CD14-positive monocyte (primary cell): ENCODE data around the gene BCL3. TPM values are rescaled to one million over a fixed set of nuclear protein-coding genes. Genes with fewer than 3 reads are reported as not detected.

ENCODE experiments used
- DNase-seq, 3 donors: peaks; one replicate each; pipeline ENCODE4 v3.0.0-alpha.2; 2011 to 2022
- H2AFZ ChIP-seq: 2 replicates; pipeline ENCODE4 v1.6.0; 2012; ENCODE audit warnings: mild to moderate bottlenecking, low read depth, low read length, inconsistent platforms; ENCODE audit not compliant: insufficient read depth, poor library complexity, severe bottlenecking
- H3K27ac ChIP-seq, 2 donors: 1 replicate in 1 of 2; 2 replicates in 1 of 2; pipeline ENCODE4 v1.5.1; 2012 to 2013; ENCODE audit warnings: low read length in 2 of 2, control low read depth in 1 of 2, inconsistent platforms in 1 of 2, low read depth in 1 of 2, mild to moderate bottlenecking in 1 of 2
- H3K27me3 ChIP-seq, 2 donors: one replicate each; pipeline versions ENCODE4 v1.6.0 to v1.6.1; 2011 to 2013; ENCODE audit warnings: low read length in 2 of 2; ENCODE audit not compliant: control insufficient read depth in 2 of 2, insufficient read depth in 2 of 2
- H3K36me3 ChIP-seq, 2 donors: replicated peaks in 1 of 2; 1 replicate in 1 of 2; 2 replicates in 1 of 2; pipeline versions ENCODE4 v1.5.1 to v1.6.1; 2012 to 2013; ENCODE audit warnings: low read length in 2 of 2, control low read depth in 1 of 2, inconsistent platforms in 1 of 2, mild to moderate bottlenecking in 1 of 2; ENCODE audit not compliant: insufficient read depth in 2 of 2, control insufficient read depth in 1 of 2
- H3K4me1 ChIP-seq, 2 donors: 1 replicate in 1 of 2; 2 replicates in 1 of 2; pipeline versions ENCODE4 v1.5.1 to v1.6.1; 2012 to 2013; ENCODE audit warnings: low read length in 2 of 2, control low read depth in 1 of 2, inconsistent platforms in 1 of 2, mild to moderate bottlenecking in 1 of 2, moderate library complexity in 1 of 2; ENCODE audit not compliant: insufficient read depth in 2 of 2, control insufficient read depth in 1 of 2
- H3K4me2 ChIP-seq: replicated peaks from 2 replicates; pipeline ENCODE3; 2012; ENCODE audit warnings: low read length, moderate library complexity, mild to moderate bottlenecking; ENCODE audit not compliant: poor library complexity, severe bottlenecking; ENCODE audit errors: extremely low read depth
- H3K4me3 ChIP-seq, 3 experiments: fragments of 200-600 bp in 1 of 3; sonication (generic) in 1 of 3; replicated peaks in 1 of 3; 1 replicate in 2 of 3; 2 replicates in 1 of 3; pipeline ENCODE4 v1.5.1; 2011 to 2013; ENCODE audit warnings: low read length in 3 of 3, mild to moderate bottlenecking in 3 of 3, control low read depth in 2 of 3, low read depth in 2 of 3, inconsistent platforms in 1 of 3, moderate library complexity in 1 of 3
- H3K79me2 ChIP-seq: 2 replicates; pipeline ENCODE4 v1.6.0; 2012; ENCODE audit warnings: mild to moderate bottlenecking, control low read depth, inconsistent platforms, low read length, moderate library complexity; ENCODE audit not compliant: insufficient read depth
- H3K9ac ChIP-seq: 2 replicates; pipeline ENCODE4 v1.6.0; 2017; ENCODE audit warnings: low read length, mild to moderate bottlenecking; ENCODE audit not compliant: insufficient read depth, poor library complexity, severe bottlenecking
- H3K9me3 ChIP-seq, 2 donors: replicated peaks in 1 of 2; 1 replicate in 1 of 2; 2 replicates in 1 of 2; pipeline versions ENCODE4 v1.5.1 to v1.6.1; 2012 to 2013; ENCODE audit warnings: low read length in 2 of 2, control low read depth in 1 of 2; ENCODE audit not compliant: control insufficient read depth in 1 of 2, insufficient read depth in 1 of 2
- H4K20me1 ChIP-seq: 2 replicates; pipeline ENCODE4 v1.6.0; 2012; ENCODE audit warnings: mild to moderate bottlenecking, low read length, control low read depth, moderate library complexity; ENCODE audit not compliant: insufficient read depth
- H3K27ac Mint-ChIP-seq, 7 donors: one replicate each; pipeline ENCODE4 v1.8.0; 2020; ENCODE audit warnings: mild to moderate bottlenecking in 7 of 7, mixed read lengths in 7 of 7, moderate library complexity in 6 of 7, inconsistent platforms in 2 of 7
- H3K27me3 Mint-ChIP-seq, 3 donors: one replicate each; pipeline ENCODE4 v1.8.0; 2021 to 2022; ENCODE audit warnings: low read depth in 3 of 3, mild to moderate bottlenecking in 3 of 3, mixed read lengths in 3 of 3, moderate library complexity in 3 of 3, inconsistent platforms in 1 of 3
- H3K36me3 Mint-ChIP-seq, 2 donors: one replicate each; pipeline ENCODE4 v1.8.0; 2020; ENCODE audit warnings: mixed read lengths in 2 of 2, inconsistent platforms in 1 of 2, mild to moderate bottlenecking in 1 of 2
- H3K4me1 Mint-ChIP-seq: one replicate; pipeline ENCODE4 v1.8.0; 2020; ENCODE audit warnings: mild to moderate bottlenecking, mixed read lengths
- H3K4me3 Mint-ChIP-seq, 2 donors: one replicate each; pipeline ENCODE4 v1.8.0; 2020; ENCODE audit warnings: mild to moderate bottlenecking in 2 of 2, mixed read lengths in 2 of 2, moderate library complexity in 1 of 2
- H3K9me3 Mint-ChIP-seq, 7 donors: one replicate each; pipeline ENCODE4 v1.8.0; 2020 to 2022; ENCODE audit warnings: mixed read lengths in 7 of 7, mild to moderate bottlenecking in 6 of 7, moderate library complexity in 6 of 7, inconsistent platforms in 2 of 7
- WGBS: methylation state at CpG from one replicate; pipeline ENCODE4 v1.1.5; 2013; ENCODE audit warnings: missing lambda C conversion rate; ENCODE audit not compliant: insufficient coverage; 5-methylcytosine and 5-hydroxymethylcytosine counted together
- intact Hi-C, 2 donors: fragments of 100-400 bp; cut with micrococcal nuclease; formaldehyde crosslinking; loops; one replicate each; pipeline versions ENCODE4 v1.15.0 to v1.15.1; 2023
- polyA plus RNA-seq, 3 donors: library from polyadenylated mRNA; depleted of rRNA in 1 of 3; unstranded in 2 of 3; stranded (reverse) in 1 of 3; fragments of 300-500 nt in 2 of 3; fragments of >200 nt in 1 of 3; fragmentation: Illumina TruSeq in 2 of 3; gene quantifications; 1 replicate in 2 of 3; 2 replicates in 1 of 3; pipeline ENCODE4 v1.2.3, GENCODE V29; 2012 to 2021
- TF ChIP-seq, protein P1 (sequence below): fragments of 200-600 bp; IDR thresholded peaks from one replicate; pipeline ENCODE4 v1.8.0; 2022; ENCODE audit warnings: antibody characterized with exemption, mild to moderate bottlenecking

The BCL3 gene
- polyA plus RNA-seq, 3 donors = 18.7 to 160 (median 23.1) TPM

DNA sequence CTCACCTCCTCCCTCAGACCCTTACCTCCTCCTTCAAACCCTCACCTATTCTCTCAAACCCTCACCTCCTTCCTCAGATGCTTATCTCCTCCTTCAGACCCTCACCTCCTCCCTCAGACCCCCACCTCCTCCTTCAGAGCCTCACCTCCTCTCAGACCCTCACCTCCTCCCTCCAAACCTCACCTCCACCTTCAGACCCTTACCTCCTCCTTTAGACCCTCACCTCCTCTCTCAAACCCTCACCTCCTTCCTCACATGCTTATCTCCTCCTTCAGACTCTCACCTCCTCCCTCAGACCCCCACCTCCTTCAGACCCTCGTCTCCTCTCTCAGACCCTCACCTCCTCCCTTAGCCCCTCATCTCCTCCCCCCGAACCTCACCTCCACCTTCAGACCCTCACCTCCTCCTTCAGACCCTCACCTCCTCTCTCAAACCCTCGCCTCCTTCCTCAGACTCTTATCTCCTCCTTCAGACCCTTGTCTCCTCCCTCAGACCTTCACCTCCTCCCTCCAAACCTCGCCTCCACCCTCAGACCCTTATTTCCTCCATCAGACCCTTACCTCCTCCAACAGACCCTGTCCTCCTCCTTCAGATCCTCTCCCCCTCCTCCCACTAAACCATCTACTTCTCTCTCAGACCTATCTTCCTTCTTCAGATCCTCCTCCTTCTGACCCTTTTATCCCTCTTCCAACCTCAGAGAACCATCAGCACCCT is 2.5 kb upstream of the BCL3 start:
- no peak for DNase-seq
- peaks cover 21% of the 10 kb centered on the region for H4K20me1 ChIP-seq
- peak overlapping the region in 1 of 3 experiments; percentile 96 for H3K4me3 ChIP-seq
- Mint-ChIP-seq H3K36me3 (peaks cover 16 to 20% of the 10 kb centered on the region in 2 donors), H3K27ac (peak overlapping the region; percentile 34 to 100 (median 99)), H3K4me3 (peak overlapping the region; percentile 65 to 84), H3K27me3 (peaks cover 4 to 9% (median 7%) of the 10 kb centered on the region in 3 donors), H3K9me3 (peaks cover 0 to 2% (median 0%) of the 10 kb centered on the region in 7 donors), H3K4me1 (peaks cover 81% of the 10 kb centered on the region)
- peak overlapping the region; percentile 65 for H3K9ac ChIP-seq
- no peaks in the 10 kb centered on the region for H3K27me3 ChIP-seq
- H3K27ac ChIP-seq = peak overlapping the region in 1 of 2 donors; percentile 99
- WGBS = 61% methylated on average over 4 of the region's 4 CpGs
- H3K36me3 ChIP-seq = peaks cover 4 to 7% of the 10 kb centered on the region in 2 donors
- H3K9me3 ChIP-seq = no peaks in the 10 kb centered on the region
- TF ChIP-seq, protein P1, sequence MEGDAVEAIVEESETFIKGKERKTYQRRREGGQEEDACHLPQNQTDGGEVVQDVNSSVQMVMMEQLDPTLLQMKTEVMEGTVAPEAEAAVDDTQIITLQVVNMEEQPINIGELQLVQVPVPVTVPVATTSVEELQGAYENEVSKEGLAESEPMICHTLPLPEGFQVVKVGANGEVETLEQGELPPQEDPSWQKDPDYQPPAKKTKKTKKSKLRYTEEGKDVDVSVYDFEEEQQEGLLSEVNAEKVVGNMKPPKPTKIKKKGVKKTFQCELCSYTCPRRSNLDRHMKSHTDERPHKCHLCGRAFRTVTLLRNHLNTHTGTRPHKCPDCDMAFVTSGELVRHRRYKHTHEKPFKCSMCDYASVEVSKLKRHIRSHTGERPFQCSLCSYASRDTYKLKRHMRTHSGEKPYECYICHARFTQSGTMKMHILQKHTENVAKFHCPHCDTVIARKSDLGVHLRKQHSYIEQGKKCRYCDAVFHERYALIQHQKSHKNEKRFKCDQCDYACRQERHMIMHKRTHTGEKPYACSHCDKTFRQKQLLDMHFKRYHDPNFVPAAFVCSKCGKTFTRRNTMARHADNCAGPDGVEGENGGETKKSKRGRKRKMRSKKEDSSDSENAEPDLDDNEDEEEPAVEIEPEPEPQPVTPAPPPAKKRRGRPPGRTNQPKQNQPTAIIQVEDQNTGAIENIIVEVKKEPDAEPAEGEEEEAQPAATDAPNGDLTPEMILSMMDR = no peak
- H2AFZ ChIP-seq = no peak overlapping the region
- peaks cover 23% of the 10 kb centered on the region for H3K79me2 ChIP-seq
- intact Hi-C loops = no loop called here
- peak overlapping the region; percentile 96 for H3K4me2 ChIP-seq
- H3K4me1 ChIP-seq = peaks cover 83 to 85% of the 10 kb centered on the region in 2 donors

DNA sequence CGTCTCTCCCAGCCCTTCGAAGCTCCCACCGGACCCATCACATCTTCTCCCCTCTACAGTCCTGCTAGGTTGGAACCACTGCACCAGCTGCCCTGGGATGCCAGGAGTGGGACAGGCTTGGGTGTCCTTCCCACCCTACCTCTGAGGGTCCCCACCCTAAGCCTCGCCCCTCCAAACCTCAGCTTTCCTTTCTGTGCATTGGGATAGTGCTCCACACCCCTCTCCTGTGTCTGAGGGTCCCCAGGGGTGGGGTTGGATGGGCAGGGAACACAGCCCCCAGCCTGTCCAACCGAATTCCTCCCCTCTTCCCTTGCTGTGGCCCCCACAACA is 1.9 kb upstream of the BCL3 start:
- intact Hi-C loops = no loop called here
- WGBS = 81% methylated on average over 3 of the region's 5 CpGs
- no peak overlapping the region for H2AFZ ChIP-seq

More for the DNA sequence above, 1.9 kb upstream of the BCL3 start:
- peak overlapping the region; percentile 91 to 100 (median 99) for H3K27ac Mint-ChIP-seq
- TF ChIP-seq, protein P1 = no peak
- peak overlapping the region; percentile 82 to 84 for H3K4me3 Mint-ChIP-seq
- H3K9ac ChIP-seq = peak overlapping the region; percentile 65
- peak overlapping the region in 1 of 3 experiments; percentile 96 for H3K4me3 ChIP-seq
- peaks cover 10 to 12% of the 10 kb centered on the region in 2 donors for H3K36me3 ChIP-seq
- no peaks in the 10 kb centered on the region for H3K27me3 ChIP-seq
- no peaks in the 10 kb centered on the region for H3K9me3 ChIP-seq
- H3K4me1 Mint-ChIP-seq = peaks cover 81% of the 10 kb centered on the region
- DNase-seq = no peak
- peaks cover 4 to 9% (median 7%) of the 10 kb centered on the region in 3 donors for H3K27me3 Mint-ChIP-seq
- H3K36me3 Mint-ChIP-seq = peaks cover 22 to 25% of the 10 kb centered on the region in 2 donors
- peak overlapping the region; percentile 96 for H3K4me2 ChIP-seq
- H3K4me1 ChIP-seq = peaks cover 83 to 85% of the 10 kb centered on the region in 2 donors
- H4K20me1 ChIP-seq = peaks cover 26% of the 10 kb centered on the region
- H3K79me2 ChIP-seq = peaks cover 28% of the 10 kb centered on the region
- H3K9me3 Mint-ChIP-seq = peaks cover 0 to 2% (median 0%) of the 10 kb centered on the region in 7 donors
- peak overlapping the region; percentile 96 to 99 for H3K27ac ChIP-seq
